ENCODE measurements around the gene PGAM1.
"Not testable (repeated sequence)": the region's sequence is repeated elsewhere in the genome, so short reads cannot be mapped to it uniquely, and the experiment has no call there.

The PGAM1 gene

DNA sequence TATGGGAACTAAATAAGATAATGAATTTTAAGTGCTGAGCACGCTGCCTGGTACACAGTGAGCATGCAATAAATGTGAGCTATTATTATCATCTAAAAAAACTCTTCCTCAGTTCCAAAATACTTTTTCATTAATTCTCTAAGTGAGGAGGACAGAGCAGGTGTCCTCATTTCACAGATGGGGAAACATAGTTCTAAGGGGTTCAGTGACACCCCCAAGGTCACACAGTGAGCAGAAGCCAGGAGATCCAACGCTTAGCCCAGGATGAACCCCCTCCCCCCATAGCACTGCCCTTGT, 18.1 kb upstream of the PGAM1 start:
- DNase-seq (ENCODE audit: low read depth, low spot score), result no peak

DNA sequence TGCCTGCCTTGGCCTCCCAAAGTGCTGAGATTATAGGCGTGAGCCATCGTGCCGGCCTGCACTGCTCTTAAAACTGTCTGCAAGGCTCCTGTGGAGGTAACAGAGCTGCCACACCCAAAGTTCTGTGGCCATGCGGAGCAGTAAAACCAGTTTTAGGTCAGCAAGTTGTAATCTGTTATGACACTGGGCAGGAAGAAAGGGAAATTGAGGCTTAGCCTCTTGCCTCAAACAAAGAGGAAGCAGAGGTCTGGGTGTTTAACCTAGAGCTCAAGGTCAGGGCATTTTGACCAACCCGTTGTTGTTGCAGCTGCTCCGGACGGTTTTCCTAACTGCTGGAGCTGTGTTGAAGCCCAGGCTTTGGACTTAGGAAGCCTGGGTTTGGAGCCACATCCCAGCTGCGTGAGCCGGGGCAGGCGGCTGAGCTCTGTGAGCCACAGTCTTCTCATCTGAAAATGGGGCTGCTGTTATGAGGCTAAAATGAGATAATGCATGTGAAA, 17.4 kb upstream of the PGAM1 start:
- no peak for DNase-seq (ENCODE audit: low read depth, low spot score)

DNA sequence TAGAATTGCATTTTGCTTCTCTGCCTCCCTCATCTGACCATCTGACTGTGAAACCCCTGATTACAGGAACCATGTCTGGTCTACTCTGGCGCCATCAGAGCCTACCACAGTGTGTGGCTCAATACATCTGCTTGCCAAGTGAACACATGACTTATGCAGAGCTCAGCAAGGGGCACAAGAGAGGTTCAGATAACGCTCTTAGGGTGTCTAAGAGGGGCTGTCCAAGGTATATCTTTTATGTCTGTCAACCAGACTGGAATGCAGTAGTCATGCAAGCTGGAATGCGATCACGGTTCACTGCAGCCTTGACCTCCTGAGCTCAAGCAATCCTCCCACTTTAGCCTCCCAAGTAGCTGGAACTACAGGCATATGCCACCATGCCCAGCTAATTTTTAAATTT, 14.6 kb upstream of the PGAM1 start:
- DNase-seq (ENCODE audit: low read depth, low spot score), result no peak

DNA sequence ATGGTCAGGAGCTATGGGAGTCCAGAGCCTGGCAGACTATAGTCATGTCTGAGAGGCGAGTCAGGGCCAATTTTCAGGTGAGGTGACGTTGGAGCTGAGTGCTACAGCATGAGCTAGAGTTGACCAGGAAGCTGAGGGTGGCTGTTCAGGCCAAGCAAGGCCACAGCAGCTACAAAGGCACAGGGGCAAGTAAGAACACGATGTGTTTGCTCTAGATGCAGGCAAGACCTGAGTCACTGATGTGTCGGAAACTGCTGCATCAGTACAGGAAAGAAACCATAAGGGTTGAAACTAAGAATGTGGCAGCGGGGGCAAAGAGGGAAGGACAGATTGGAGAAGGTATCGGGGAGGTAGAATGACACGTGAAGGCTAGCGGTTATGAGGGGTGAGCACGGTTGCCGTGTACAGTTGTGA, 13.1 kb upstream of the PGAM1 start:
- no peak for DNase-seq (ENCODE audit: low read depth, low spot score)

DNA sequence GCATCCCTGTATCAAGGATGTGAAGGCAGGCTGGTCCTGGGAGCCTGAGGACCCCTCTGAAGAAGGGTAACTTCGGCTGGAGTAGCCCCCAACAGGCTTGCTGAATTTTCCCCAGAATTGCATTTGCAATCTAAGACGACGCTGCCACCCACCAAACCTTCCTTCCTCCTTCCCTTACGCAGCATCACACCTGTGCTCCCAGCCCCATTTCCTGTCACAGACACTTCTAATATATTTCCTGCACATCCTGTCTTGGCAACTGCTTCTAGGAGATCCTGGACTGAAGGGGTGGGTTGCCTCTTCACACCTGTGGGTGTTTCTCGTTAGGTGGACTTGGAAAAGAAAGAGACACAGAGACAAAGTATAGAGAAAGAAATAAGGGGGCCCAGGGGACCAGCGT, 9.4 kb upstream of the PGAM1 start:
- no peak for DNase-seq (ENCODE audit: low read depth, low spot score)

DNA sequence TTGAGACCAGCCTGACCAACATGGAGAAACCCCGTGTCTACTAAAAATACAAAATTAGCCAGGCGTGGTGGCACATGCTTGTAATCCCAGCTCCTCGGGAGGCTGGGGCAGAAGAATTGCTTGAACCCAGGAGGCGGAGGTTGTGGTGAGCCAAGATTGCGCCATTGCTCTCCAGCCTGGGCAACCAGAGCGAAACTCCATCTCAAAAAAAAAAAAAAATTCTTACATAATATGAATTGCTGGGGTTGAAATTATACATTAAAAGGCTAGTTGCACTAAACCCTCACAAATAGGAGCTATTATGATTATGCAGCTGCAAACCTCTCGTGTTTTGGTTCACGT, 2.3 kb upstream of the PGAM1 start:
- DNase-seq (ENCODE audit: low read depth, low spot score), result not testable (repeated sequence)

DNA sequence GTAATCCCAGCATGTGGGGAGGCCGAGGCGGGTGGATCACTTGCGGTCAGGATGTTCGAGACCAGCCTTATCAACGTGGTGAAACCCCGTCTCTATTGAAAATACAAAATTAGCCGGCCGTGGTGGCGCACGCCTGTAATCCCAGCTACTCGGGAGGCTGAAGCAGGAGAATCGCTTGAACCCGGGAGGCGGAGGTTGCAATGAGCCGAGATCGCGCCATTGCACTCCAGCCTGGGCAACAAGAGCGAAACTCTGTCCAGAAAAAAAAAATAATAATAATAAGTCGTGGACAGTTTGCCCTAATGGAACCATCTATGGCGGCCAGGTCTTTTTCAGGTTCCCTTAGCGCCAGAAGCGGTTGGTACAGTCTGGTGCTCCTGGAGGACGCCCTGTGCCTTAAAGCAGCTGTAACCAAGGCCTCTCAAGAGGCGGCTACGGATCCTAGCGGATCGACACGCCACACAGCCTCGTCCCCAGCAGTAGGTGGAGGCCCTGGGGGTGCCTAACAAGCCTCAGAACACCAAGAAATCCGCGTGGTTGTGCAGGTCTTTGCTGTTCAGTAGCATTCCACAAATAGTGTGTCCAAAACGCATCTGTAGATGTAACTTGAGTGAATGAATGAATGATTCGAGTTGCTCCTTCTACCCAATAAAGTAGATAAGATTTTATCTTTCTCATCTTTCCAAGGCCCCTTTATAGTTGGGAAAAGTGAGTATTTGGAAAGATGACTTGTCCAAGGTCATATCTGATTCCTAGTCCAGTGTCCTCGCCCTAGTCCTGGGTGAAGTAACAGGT, 982 bp downstream of the PGAM1 start:
- DNase-seq (ENCODE audit: low read depth, low spot score), result no peak

DNA sequence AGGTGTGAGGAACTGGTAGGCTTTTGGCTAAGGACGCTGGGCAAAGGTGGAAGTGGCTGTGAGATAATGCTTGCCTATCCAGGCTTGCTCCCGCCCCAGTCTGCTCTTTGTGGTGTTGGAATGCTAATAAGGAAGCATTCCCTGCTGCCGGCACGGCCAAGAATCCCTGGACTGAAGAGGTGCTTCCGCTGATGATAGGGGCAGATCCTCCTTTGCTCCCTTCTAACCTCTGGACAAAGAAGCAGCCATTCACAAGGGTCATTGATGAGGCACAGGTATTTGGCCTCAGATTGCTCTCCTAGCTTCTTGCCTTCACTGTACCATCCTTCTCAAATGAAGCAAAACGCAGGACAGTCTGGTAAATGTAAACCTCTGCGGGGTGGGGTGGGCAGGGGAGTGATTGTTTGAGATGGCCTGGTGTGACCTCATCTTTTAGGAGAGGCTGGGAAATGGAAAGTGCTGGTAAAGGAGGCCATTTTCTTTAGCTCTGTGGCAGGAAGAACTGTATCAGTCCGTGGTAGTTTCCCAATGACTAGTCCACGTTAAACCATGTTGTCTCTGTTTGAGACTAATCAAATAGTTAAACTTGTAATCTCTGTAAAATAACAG, 1.7 kb downstream of the PGAM1 start:
- no peak for DNase-seq (ENCODE audit: low read depth, low spot score)

DNA sequence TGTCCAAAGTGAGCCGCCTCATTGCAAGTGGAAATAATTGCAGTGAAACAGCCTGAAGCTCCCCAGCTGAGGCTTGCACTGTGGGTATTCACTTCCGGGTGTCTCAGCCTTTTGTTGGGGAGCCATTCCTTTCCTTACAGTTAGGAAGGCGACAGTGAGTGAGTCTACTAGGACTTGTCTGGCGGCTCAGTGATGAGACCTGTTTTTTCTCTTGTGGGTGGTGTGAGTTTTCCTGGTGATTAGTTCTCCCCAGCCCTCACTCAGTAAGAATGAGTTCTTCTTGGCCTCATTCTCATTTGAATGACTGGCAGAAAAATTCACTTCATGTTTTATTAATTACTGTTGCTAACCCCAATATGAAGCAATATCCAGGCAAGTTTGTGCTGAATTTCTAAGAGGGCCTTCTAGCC, 2.6 kb downstream of the PGAM1 start:
- DNase-seq (ENCODE audit: low read depth, low spot score), result no peak

DNA sequence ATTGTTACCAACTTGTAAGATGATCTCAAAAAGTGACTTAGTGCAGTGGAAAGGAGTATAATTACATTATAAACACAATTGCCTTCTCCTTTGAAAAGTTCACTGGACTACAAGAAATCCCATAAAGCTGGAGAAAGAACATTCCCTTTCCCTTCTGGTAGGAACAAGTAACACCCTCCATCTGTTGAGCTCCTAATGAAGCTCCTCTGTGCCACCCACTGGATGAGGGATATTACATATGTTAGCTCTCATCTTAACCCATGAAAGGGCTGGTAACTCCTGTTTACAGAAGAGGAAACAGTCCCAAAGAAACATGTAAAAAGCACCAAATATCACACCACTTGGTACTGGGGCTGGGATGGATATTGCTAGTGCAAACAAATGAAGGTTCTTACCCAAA, 8.1 kb downstream of the PGAM1 start:
- DNase-seq (ENCODE audit: low read depth, low spot score), result no peak

DNA sequence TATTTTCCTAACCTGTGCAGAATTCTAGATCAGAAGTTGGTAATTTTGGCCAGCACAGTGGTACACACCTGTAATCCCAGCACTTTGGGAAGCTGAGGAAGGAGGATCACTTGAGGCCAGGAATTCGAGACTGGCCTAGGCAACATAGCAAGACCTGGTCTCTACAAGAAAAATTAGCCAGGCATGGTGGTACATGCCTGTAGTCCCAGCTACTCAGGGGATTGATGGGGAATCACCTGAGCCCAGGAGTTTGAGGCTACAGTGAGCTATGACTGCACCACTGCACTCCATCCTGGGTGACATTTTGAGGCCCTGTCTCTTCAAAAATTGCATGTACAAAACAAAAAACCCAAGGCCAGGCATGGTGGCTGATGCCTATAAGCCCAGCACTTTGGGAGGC, 8.6 kb downstream of the PGAM1 start:
- no peak for DNase-seq (ENCODE audit: low read depth, low spot score)

DNA sequence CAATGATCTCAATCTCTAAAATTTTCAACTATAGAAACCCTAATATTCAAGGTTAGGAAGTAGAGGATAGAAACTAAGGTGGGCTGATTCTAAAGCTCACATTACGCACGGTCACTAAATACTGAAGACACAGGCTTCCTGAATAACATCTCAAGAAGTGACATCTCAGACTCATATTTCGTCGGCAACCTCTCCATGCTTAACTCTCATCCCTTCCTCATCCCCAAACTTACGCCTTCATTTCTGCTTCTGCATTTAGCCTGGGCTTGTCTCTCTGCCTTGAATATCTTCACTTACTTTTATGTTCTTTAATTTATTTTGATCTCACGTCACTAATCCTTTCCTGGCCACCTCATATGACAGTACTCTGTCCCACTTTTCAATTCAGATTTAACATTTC, 9.2 kb downstream of the PGAM1 start:
- no peak for DNase-seq (ENCODE audit: low read depth, low spot score)

DNA sequence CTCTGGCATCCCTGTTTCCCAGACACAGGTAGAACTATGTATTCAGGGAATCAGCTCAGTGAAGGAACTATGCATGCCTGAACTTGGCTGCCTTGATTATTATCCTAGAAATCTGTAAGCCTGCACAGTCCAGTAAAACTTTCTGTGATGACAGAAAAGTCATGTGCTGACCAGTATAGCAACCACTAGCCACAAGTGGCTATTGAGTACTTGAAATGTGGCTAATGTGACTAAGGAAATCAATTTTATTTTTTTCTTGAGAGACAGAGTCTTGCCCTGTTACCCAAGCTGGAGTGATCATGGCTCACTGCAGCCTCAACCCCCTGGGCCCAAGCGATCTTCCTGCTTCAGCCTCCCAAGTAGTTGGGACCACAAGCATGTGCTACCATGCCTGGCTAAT, 16.3 kb downstream of the PGAM1 start:
- no peak for DNase-seq (ENCODE audit: low read depth, low spot score)

DNA sequence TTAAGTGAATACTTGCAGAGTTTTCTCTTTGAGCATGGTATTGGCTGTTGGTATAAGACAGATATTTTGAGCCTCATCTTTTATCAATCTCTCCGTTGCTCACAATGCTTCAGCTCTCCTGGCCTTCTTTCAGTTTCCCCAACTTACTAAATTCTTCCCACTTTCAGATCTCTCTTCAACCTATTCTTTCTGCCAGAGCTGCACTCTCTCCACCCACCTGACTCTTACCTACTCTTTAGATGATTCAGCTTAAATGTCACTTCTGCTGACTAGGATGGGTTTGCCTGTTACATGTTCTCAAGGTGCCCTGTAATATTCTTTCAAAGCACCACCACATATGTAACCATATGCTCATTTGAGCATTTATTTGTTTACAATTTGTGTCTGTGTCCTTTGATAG, 18.2 kb downstream of the PGAM1 start:
- DNase-seq (ENCODE audit: low read depth, low spot score), result no peak

DNA sequence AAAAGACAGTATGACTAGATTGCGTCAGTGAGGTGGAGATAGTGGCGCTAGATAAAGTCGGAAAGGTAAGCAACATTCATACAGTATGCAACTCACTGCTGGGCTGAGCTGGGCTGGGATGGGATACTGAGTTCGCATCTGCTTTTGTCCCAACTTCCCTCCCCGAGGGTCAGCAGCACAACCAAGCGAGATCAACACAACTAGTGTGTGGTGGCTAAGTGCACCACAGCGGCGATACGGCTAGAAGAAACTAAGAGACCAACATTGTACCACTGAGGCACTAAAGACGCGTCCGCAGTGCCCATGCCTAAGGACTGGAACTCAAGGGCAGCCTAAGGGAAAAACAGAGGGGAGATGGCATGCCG, 19.3 kb downstream of the PGAM1 start:
- no peak for DNase-seq (ENCODE audit: low read depth, low spot score)

DNA sequence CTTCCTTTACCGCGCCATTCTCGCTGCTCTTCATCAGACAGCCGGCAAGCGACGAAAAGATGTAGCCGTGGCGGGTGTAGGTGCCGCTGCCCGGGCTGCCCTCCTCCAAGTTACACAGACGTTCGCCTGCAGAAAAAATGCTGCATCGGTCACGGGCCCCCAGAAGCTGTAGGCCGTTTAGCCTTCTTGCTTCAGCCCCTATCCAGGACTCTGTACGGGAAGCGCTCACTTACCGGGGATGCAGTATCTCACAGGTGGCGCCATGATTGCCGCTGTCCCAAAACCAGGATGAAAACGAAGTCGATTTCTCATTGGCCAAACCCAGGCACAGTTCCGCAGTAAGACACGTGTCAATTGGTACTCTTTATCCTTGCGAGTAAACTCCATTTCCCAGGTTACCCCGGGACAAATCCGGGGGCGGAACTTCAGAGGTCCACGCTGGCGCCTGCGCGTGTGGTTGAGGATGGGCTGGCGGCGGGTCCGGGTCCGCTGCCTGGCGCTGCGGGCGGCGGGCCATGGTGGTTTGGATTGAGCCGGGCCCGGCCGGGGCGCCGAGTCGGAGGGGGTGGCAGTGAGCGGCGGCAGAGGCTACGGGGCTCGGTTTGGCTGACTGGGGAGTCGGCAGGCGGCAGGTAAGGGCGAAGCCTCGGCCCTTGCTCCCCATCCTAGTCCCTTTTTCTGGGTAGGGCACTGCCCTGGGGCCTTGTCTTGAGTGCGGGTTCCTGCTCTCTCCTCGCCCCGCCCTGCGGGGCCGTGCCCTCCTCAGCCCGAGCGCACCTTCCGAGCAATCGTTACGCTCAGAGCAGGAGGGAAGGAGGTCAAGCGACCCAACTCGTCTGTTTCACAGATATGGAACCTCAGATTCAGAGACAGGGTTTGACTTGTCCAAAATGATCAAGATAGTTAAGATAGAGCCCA, 20.0 kb downstream of the PGAM1 start, which contains the start of the genes EXOSC1 and ZDHHC16:
Gene EXOSC1 (minus strand): TSS at position 285 of the 918 bp plus-strand sequence. CDS start 21 bp downstream, at position 264.
Gene ZDHHC16 (plus strand): TSS at position 454 of the 918 bp plus-strand sequence. CDS start 5,501 bp downstream, outside the sequence.
- peak; percentile 81 for DNase-seq (ENCODE audit: low read depth, low spot score)

DNA sequence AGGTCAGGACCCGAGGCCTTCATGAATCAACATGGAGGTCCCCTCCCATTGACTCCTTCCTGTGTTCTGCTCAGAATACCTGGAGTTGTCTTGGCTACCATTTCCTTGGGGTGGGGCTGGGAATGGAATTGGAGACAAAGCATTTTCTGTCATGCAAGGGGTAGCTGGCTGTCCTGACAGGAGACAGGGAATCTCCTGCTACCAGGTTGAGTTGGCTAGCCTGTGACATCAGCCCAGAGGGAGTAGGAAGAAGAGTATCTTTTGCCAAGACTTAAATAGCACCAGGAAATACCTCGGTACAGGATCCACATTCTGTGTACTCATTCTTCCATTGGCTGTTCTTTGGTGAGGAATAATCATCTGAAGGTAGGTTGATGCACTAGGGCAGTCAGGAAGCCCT, 24.8 kb downstream of the PGAM1 start:
- no peak for DNase-seq (ENCODE audit: low read depth, low spot score)

DNA sequence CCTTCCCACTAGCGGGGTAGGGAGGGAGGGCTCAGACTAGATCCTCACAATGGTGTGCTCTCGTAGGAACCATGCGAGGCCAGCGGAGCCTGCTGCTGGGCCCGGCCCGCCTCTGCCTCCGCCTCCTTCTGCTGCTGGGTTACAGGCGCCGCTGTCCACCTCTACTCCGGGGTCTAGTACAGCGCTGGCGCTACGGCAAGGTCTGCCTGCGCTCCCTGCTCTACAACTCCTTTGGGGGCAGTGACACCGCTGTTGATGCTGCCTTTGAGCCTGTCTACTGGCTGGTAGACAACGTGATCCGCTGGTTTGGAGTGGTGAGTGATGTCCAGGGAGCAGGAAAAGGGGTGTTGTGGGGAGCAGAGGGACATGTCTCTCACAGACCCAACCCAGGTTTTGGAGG, 25.6 kb downstream of the PGAM1 start:
- no peak for DNase-seq (ENCODE audit: low read depth, low spot score)

DNA sequence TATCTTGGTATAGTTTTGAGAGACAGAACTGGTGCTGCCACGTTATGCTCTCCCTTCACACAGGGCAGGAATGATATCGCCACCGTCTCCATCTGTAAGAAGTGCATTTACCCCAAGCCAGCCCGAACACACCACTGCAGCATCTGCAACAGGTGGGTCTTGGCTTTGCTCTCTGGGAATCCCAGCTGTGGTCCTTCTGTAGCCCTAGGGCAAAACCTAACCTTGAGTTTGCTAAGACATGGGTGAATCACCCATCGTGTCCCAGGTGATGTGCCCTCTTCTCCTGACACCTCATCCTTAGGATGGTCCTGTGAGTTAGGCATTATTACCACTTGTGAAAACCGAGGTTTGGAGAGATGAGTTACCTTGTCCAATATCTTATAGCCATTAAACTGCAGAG, 26.4 kb downstream of the PGAM1 start:
- DNase-seq (ENCODE audit: low read depth, low spot score), result no peak

DNA sequence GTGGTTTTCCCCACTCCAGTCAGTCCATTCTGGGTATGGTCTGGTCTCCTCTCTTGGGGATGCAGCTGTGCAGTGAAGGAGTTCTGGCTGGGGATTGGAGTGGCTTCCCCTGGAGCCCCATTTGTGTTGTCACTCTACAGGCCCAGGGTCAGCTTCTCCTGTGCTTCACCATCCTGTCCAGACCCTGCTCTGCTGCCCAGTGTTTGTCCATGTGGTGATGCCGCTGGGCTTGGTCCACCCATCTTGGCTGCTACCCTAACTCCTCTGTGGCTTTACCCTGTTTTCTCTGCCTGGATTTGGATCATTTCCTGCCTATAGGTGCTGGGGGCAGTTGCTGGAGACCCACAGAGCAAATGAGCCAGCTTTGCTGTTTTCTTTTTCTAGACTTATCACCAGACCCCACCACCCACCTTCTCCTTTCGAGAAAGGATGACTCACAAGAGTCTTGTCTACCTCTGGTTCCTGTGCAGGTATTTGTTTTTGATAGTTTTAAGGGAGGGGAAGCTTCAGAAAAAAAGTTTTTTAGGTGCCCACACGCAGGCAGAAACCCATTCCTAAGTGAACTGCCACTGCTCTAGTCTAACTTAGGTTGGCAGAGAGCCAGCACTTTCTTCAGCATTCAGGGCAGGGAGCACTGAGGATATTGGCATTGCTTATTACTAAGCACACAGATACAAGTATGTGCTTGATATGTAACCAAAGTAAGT, 28.5 kb downstream of the PGAM1 start:
- no peak for DNase-seq (ENCODE audit: low read depth, low spot score)

DNA sequence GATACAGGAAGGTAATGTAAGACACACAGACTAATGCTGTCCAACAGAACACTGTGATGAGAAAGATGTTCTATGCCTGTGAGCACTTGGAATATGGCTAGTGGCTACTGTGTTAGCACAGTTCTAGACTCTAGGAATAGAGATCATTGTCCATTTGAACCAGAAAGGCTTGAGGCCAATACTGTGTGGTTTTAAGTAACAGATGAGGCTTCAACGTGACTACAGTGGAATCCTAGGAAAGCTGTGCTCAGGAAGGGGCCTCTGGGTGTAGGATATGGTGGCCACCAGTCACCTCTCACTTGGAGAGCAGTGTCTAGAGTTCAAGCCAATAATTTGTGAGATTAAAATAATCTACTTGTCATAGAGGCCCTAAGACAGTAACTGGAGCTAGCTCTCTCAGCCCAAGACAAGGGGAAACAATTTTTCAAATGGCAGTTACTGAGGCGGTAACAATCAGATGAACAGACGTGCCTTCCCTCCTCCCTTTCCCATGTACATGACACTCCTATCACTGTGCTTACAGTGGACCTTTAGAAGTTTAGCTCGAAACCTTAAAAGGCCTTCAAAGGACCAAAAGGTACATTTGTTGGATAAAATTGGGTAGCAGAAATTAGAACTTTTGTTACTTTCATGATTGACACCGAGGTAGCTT, 30.2 kb downstream of the PGAM1 start:
- DNase-seq (ENCODE audit: low read depth, low spot score), result no peak

Data from brain pericyte (primary cell).